Fibroblast of lung (primary cell): ENCODE data around the gene OR4D9.

Source experiments
- EZH2 ChIP-seq: IDR thresholded peaks from 2 replicates; pipeline ENCODE4 v1.5.1; 2012; ENCODE audit warnings: low read length, control low read depth, mild to moderate bottlenecking; ENCODE audit errors: missing control alignments
- TF ChIP-seq, protein P1 (sequence below), 2 donors: IDR thresholded peaks in 1 of 2; conservative IDR thresholded peaks in 1 of 2; 1 replicate in 1 of 2; 2 replicates in 1 of 2; pipeline ENCODE4 v1.5.1; 2011 to 2012; ENCODE audit warnings: low read length in 2 of 2, control low read depth in 1 of 2, inconsistent platforms in 1 of 2, low read depth in 1 of 2, mild to moderate bottlenecking in 1 of 2

GRCh38 chr11:59548309-59548656, 36.9 kb downstream of the OR4D9 start:
- TF ChIP-seq, protein P1, sequence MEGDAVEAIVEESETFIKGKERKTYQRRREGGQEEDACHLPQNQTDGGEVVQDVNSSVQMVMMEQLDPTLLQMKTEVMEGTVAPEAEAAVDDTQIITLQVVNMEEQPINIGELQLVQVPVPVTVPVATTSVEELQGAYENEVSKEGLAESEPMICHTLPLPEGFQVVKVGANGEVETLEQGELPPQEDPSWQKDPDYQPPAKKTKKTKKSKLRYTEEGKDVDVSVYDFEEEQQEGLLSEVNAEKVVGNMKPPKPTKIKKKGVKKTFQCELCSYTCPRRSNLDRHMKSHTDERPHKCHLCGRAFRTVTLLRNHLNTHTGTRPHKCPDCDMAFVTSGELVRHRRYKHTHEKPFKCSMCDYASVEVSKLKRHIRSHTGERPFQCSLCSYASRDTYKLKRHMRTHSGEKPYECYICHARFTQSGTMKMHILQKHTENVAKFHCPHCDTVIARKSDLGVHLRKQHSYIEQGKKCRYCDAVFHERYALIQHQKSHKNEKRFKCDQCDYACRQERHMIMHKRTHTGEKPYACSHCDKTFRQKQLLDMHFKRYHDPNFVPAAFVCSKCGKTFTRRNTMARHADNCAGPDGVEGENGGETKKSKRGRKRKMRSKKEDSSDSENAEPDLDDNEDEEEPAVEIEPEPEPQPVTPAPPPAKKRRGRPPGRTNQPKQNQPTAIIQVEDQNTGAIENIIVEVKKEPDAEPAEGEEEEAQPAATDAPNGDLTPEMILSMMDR (conservative IDR thresholded peaks at IDR 0.05 in 1 of 2, IDR thresholded peaks at IDR 0.05 in 1 of 2; ENCODE audit: low read depth in 1 of 2, low read length in 2 of 2) = no peak
- no peak for TF ChIP-seq EZH2
